ENCODE results near the gene RXRA. TPM values are rescaled to one million over a fixed set of nuclear protein-coding genes. Genes with fewer than 3 reads are reported as not detected.

Gene RXRA
- total and polyA plus RNA-seq, 2 of the 4 experiments (the other 2 are of a cell fraction), result 7.5 to 17.9 TPM

- Histone ChIP-seq H4K91ac (ENCODE audit: insufficient read depth, low read depth, low read length) (no peak overlapping the region), H3K4me3 (ENCODE audit: insufficient read depth, low read depth, low read length) (no peak overlapping the region), H3K4me2 (ENCODE audit: low read depth, low read length) (no peak overlapping the region), H3K4ac (ENCODE audit: low read depth, low read length) (no peak overlapping the region), H3K9me3 (ENCODE audit: control insufficient read depth, insufficient read depth, low read length) (no peaks in the 10 kb centered on the region), H2BK5ac (ENCODE audit: low read depth, low read length, poor library complexity, severe bottlenecking) (no peak overlapping the region), H2BK20ac (ENCODE audit: low read depth, low read length) (no peak overlapping the region), H2AFZ (replicated peaks; ENCODE audit: low read length, poor library complexity) (no peak overlapping the region), H3K4me1 (ENCODE audit: control insufficient read depth, insufficient read depth, low read length) (peaks cover 33% of the 10 kb centered on the region), H3K27ac (ENCODE audit: insufficient read depth, low read length) (no peak overlapping the region), H3K79me1 (ENCODE audit: low read depth in 1 of 2, low read length in 2 of 2) (peaks cover 0 to 94% of the 10 kb centered on the region in 2 experiments), H4K5ac (ENCODE audit: low read depth, low read length) (no peak overlapping the region), H2AK5ac (ENCODE audit: low read depth, low read length) (no peak overlapping the region), H3K36me3 (ENCODE audit: control insufficient read depth, insufficient read depth, low read length) (no peaks in the 10 kb centered on the region; the same call in 1 of the 2 replicates), H3K18ac (ENCODE audit: low read depth, low read length) (no peak overlapping the region), H3K23ac (ENCODE audit: low read depth, low read length) (no peak overlapping the region), H3K9me1 (ENCODE audit: insufficient read depth, low read length) (0 out of 2 replicates have a peak, but pooled peaks cover 7% of the 10 kb centered on the region), H2BK120ac (ENCODE audit: low read depth, low read length) (no peak overlapping the region), H3K9ac (ENCODE audit: low read depth, low read length) (no peak overlapping the region), H2BK15ac (ENCODE audit: low read depth, low read length) (no peak overlapping the region), H4K8ac (ENCODE audit: low read depth in 2 of 2, low read length in 2 of 2) (no peak overlapping the region), H3K56ac (ENCODE audit: extremely low read depth, insufficient read depth, low read length) (no peak overlapping the region), H3K14ac (replicated peaks; ENCODE audit: low read depth, low read length) (no peak overlapping the region), H4K20me1 (ENCODE audit: insufficient read depth, low read length) (peaks cover 100% of the 10 kb centered on the region), H2AK9ac (replicated peaks; ENCODE audit: low read depth, low read length, poor library complexity) (no peak overlapping the region), H3K27me3 (ENCODE audit: control insufficient read depth, insufficient read depth, low read length) (no peaks in the 10 kb centered on the region)
- no TSS peak for BruUV-seq (replicated peaks)
- ChIA-PET CTCF (no interaction called here), POLR2A (ENCODE audit: unreplicated experiment) (no interaction called here)
- ATAC-seq (ENCODE audit: low read depth), result no peak
- intact Hi-C loops (cut with micrococcal nuclease) (no loop called here), in situ Hi-C loops (cut with MboI; ENCODE audit: low sequenced_read_pairs) (no loop called here), dilution Hi-C loops (cut with HindIII; ENCODE audit: low sequenced_read_pairs, unreplicated experiment) (no loop called here)
- DNase-seq, result no peak
- no peak for TF ChIP-seq MXI1 (IDR thresholded peaks at IDR 0.05; ENCODE audit: borderline replicate concordance, low read depth, low read length)
- TF ChIP-seq, protein P1, sequence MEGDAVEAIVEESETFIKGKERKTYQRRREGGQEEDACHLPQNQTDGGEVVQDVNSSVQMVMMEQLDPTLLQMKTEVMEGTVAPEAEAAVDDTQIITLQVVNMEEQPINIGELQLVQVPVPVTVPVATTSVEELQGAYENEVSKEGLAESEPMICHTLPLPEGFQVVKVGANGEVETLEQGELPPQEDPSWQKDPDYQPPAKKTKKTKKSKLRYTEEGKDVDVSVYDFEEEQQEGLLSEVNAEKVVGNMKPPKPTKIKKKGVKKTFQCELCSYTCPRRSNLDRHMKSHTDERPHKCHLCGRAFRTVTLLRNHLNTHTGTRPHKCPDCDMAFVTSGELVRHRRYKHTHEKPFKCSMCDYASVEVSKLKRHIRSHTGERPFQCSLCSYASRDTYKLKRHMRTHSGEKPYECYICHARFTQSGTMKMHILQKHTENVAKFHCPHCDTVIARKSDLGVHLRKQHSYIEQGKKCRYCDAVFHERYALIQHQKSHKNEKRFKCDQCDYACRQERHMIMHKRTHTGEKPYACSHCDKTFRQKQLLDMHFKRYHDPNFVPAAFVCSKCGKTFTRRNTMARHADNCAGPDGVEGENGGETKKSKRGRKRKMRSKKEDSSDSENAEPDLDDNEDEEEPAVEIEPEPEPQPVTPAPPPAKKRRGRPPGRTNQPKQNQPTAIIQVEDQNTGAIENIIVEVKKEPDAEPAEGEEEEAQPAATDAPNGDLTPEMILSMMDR (conservative IDR thresholded peaks at IDR 0.05; ENCODE audit: low read depth, low read length), result no peak
- TF ChIP-seq MAZ (IDR thresholded peaks at IDR 0.05; ENCODE audit: borderline replicate concordance, low read depth, low read length), result no peak
- no peak for TF ChIP-seq FOS (IDR thresholded peaks at IDR 0.05; ENCODE audit: low read depth, low read length)
- no peak for TF ChIP-seq BHLHE40 (IDR thresholded peaks at IDR 0.05; ENCODE audit: low read depth, low read length)
- no peak for TF ChIP-seq NFE2L2 (IDR thresholded peaks at IDR 0.05; ENCODE audit: low read depth, low read length)
- no peak for TF ChIP-seq MAFK (IDR thresholded peaks at IDR 0.05; ENCODE audit: low read depth, low read length)
- no peak for TF ChIP-seq POLR2A (IDR thresholded peaks at IDR 0.05; ENCODE audit: low read depth, low read length)
- TF ChIP-seq, protein P2, sequence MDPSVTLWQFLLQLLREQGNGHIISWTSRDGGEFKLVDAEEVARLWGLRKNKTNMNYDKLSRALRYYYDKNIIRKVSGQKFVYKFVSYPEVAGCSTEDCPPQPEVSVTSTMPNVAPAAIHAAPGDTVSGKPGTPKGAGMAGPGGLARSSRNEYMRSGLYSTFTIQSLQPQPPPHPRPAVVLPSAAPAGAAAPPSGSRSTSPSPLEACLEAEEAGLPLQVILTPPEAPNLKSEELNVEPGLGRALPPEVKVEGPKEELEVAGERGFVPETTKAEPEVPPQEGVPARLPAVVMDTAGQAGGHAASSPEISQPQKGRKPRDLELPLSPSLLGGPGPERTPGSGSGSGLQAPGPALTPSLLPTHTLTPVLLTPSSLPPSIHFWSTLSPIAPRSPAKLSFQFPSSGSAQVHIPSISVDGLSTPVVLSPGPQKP (IDR thresholded peaks at IDR 0.05; ENCODE audit: borderline replicate concordance, low read depth, low read length), result no peak
- no peak for TF ChIP-seq RCOR1 (IDR thresholded peaks at IDR 0.05; ENCODE audit: insufficient replicate concordance, low read length)
- TF ChIP-seq RFX5 (IDR thresholded peaks at IDR 0.05; ENCODE audit: low read depth, low read length), result no peak
- WGBS, 2 experiments (ENCODE audit: extremely low coverage in 2 of 2, insufficient read length in 1 of 2), result 85% methylated on average over 5 of the region's 8 CpGs; no CpG with 5 or more reads in 1 of the 2 experiments
Measured at GRCh38 chr9:134377143-134377484, 50.9 kb downstream of the RXRA start.
